ENCODE results near the gene CTNNA3.

GRCh38 chr10:67695555-67695954 is 440 bp downstream of the CTNNA3 start:
- TF ChIP-seq SETDB1 (IDR thresholded peaks at IDR 0.05; ENCODE audit: insufficient read length, low read length) (no peak), CTCF (tag by site-specific recombination; IDR thresholded peaks at IDR 0.05) (no peak), ZNF274 (IDR thresholded peaks at IDR 0.05; ENCODE audit: low read length) (no peak), ZNF274 (tag by site-specific recombination; IDR thresholded peaks at IDR 0.05; ENCODE audit: borderline replicate concordance) (no peak)
